Left lung (tissue), 10 donors: ENCODE data around the gene ENAH. TPM values are rescaled to one million over a fixed set of nuclear protein-coding genes. Genes with fewer than 3 reads are reported as not detected.

ENCODE experiments used
- ATAC-seq: fragments of 200-7000 bp; cut with Tn5 transposase; one replicate; pipeline ENCODE4 v1.9.1; 2020; ENCODE audit warnings: moderate library complexity
- DNase-seq, 4 donors: peaks; one replicate each; pipeline ENCODE4 v3.0.0-alpha.2; 2013 to 2020
- H3K27ac ChIP-seq, 2 donors: fragments of 200-600 bp; sonication (generic) in 1 of 2; one replicate each; pipeline versions ENCODE4 v1.5.0 to v1.8.0; 2020 to 2021
- H3K27me3 ChIP-seq, 2 donors: fragments of 200-600 bp; sonication (generic) in 1 of 2; one replicate each; pipeline versions ENCODE4 v1.5.0 to v1.8.0; 2020 to 2021
- H3K36me3 ChIP-seq, 2 donors: fragments of 200-600 bp; sonication (generic) in 1 of 2; one replicate each; pipeline versions ENCODE4 v1.5.0 to v1.8.0; 2020 to 2021
- H3K4me1 ChIP-seq, 2 donors: fragments of 200-600 bp; one replicate each; pipeline ENCODE4 v1.8.0; 2021
- H3K4me3 ChIP-seq, 2 donors: fragments of 200-600 bp; sonication (generic) in 1 of 2; one replicate each; pipeline versions ENCODE4 v1.5.0 to v1.8.0; 2020 to 2021; ENCODE audit warnings: mild to moderate bottlenecking in 1 of 2
- H3K9me3 ChIP-seq, 2 donors: fragments of 200-600 bp; sonication (generic) in 1 of 2; one replicate each; pipeline versions ENCODE4 v1.5.0 to v1.8.0; 2020 to 2021
- intact Hi-C, 2 donors: fragments of 100-400 bp; cut with DNase I; formaldehyde crosslinking; loops; one replicate each; pipeline versions ENCODE4 v1.11.2 to v1.14.2; 2022
- polyA plus RNA-seq, 6 donors: library from polyadenylated mRNA; unstranded; fragments of 120-200 nt; gene quantifications; one replicate each; pipeline ENCODE4 v1.2.1, GENCODE V29; 2013; ENCODE audit not compliant: insufficient read length in 6 of 6
- total RNA-seq, 2 donors: library from RNA; stranded (reverse); fragmentation: NEBNext Ultra II Directional; extraction: Animal tissue kit (Norgen Biotek cat#: 25700); gene quantifications; one replicate each; pipeline ENCODE4 v1.2.1, GENCODE V29; 2021
- TF ChIP-seq, protein P1 (sequence below), 2 donors: fragments of 200-600 bp; sonication (generic) in 1 of 2; IDR thresholded peaks; one replicate each; pipeline versions ENCODE4 v1.5.0 to v1.8.0; 2021; ENCODE audit warnings: antibody characterized with exemption in 2 of 2
- donor health status: DM: no; HTN: yes; CAD: no.
- donor health status: DM: no; HTN: no; CAD: no.

The ENAH gene
- total and polyA plus RNA-seq, 8 donors, result 106 to 255 (median 237) TPM

- H3K27ac ChIP-seq, result no peak overlapping the region
- no peak for DNase-seq
- no peaks in the 10 kb centered on the region for H3K36me3 ChIP-seq
- H3K27me3 ChIP-seq, result peaks cover 0 to 4% of the 10 kb centered on the region in 2 donors
- H3K4me1 ChIP-seq, result no peaks in the 10 kb centered on the region
- H3K9me3 ChIP-seq, result no peaks in the 10 kb centered on the region
- intact Hi-C loops, result no loop called here
- ATAC-seq, result no peak
- no peak overlapping the region for H3K4me3 ChIP-seq
- TF ChIP-seq, protein P1, sequence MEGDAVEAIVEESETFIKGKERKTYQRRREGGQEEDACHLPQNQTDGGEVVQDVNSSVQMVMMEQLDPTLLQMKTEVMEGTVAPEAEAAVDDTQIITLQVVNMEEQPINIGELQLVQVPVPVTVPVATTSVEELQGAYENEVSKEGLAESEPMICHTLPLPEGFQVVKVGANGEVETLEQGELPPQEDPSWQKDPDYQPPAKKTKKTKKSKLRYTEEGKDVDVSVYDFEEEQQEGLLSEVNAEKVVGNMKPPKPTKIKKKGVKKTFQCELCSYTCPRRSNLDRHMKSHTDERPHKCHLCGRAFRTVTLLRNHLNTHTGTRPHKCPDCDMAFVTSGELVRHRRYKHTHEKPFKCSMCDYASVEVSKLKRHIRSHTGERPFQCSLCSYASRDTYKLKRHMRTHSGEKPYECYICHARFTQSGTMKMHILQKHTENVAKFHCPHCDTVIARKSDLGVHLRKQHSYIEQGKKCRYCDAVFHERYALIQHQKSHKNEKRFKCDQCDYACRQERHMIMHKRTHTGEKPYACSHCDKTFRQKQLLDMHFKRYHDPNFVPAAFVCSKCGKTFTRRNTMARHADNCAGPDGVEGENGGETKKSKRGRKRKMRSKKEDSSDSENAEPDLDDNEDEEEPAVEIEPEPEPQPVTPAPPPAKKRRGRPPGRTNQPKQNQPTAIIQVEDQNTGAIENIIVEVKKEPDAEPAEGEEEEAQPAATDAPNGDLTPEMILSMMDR (IDR thresholded peaks at IDR 0.05), result no peak
Observed at GRCh38 chr1:225486856-225487255, 166.1 kb downstream of the ENAH start.

- no peak for DNase-seq
Observed at GRCh38 chr1:225485991-225486530, 166.9 kb downstream of the ENAH start.

GRCh38 chr1:225485226-225485625, 167.7 kb downstream of the ENAH start:
- ATAC-seq (no peak), DNase-seq (no peak)
- no peaks in the 10 kb centered on the region for H3K9me3 ChIP-seq
- no peak overlapping the region for H3K4me3 ChIP-seq
- H3K4me1 ChIP-seq, result no peaks in the 10 kb centered on the region
- H3K27me3 ChIP-seq, result peaks cover 0 to 4% of the 10 kb centered on the region in 2 donors
- TF ChIP-seq, protein P1 (IDR thresholded peaks at IDR 0.05), result no peak
- intact Hi-C loops, result no loop called here
- no peaks in the 10 kb centered on the region for H3K36me3 ChIP-seq
- H3K27ac ChIP-seq, result no peak overlapping the region

More at GRCh38 chr1:225485991-225486530, 166.9 kb downstream of the ENAH start:
- Histone ChIP-seq H3K27ac (no peak overlapping the region), H3K4me1 (no peaks in the 10 kb centered on the region), H3K36me3 (no peaks in the 10 kb centered on the region), H3K9me3 (no peaks in the 10 kb centered on the region), H3K4me3 (no peak overlapping the region), H3K27me3 (peaks cover 0 to 4% of the 10 kb centered on the region in 2 donors)
- TF ChIP-seq, protein P1 (IDR thresholded peaks at IDR 0.05), result no peak
- intact Hi-C loops, result no loop called here
- no peak for ATAC-seq

- Histone ChIP-seq H3K27me3 (peaks cover 0 to 4% of the 10 kb centered on the region in 2 donors), H3K9me3 (no peaks in the 10 kb centered on the region), H3K4me1 (no peaks in the 10 kb centered on the region), H3K4me3 (no peak overlapping the region), H3K27ac (no peak overlapping the region), H3K36me3 (no peaks in the 10 kb centered on the region)
- intact Hi-C loops, result no loop called here
- TF ChIP-seq, protein P1 (IDR thresholded peaks at IDR 0.05), result no peak
- ATAC-seq, result no peak
- no peak for DNase-seq
Observed at GRCh38 chr1:225484657-225485214, 168.2 kb downstream of the ENAH start.

DNA sequence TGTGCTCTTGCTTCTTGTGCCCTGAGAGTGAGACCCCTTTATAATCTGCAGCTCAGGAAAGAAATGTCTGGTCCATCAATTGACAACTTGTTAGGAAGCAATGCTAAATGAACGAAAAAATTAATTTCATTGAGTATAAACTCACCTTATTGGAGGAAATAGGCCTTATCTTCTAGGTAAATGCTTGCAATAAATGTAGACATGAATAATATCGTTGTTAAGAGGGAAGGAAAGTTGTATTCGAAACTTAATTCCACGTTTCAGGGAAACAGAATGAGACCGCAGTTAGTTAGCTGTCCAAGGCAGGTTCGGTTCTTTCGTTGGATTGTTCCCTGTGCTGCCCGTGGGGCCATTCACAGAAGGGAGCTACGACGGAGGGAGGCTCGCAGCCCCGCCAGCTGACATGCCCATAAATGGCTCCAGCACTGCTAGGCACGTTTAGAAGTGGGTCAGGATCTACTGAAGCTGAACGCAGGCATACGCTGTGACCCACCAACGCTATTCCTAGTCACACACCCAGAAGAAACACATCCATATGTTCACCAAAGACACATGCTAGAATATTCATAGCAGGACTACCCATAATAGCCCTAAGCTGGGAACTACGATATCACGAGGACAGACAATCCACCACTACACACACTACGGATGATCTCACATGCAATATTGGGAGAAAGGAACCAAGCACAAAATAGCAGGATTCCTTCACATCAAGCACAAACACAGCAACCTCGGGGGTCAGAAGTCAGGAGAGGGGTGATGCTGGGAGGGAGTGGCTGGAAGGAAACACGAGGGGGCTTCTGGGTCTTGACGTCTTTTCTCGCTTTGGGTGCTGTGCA, 168.9 kb downstream of the ENAH start:
- Histone ChIP-seq H3K36me3 (no peaks in the 10 kb centered on the region), H3K4me1 (no peaks in the 10 kb centered on the region), H3K27me3 (peaks cover 0 to 4% of the 10 kb centered on the region in 2 donors), H3K27ac (no peak overlapping the region), H3K4me3 (no peak overlapping the region), H3K9me3 (no peaks in the 10 kb centered on the region)
- TF ChIP-seq, protein P1 (IDR thresholded peaks at IDR 0.05), result no peak
- ATAC-seq (no peak), DNase-seq (no peak)
- intact Hi-C loops, result no loop called here
